ENCODE data around the gene SPEF2. TPM values are rescaled to one million over a fixed set of nuclear protein-coding genes. Genes with fewer than 3 reads are reported as not detected.

Gene SPEF2
- total RNA-seq, 1 donor from 2014 or later, result 1.1 TPM

GRCh38 chr5:35860686-35861085 lies 243.0 kb downstream of the SPEF2 start:
- DNase-seq (ENCODE audit: missing footprints) (no peak), ATAC-seq (no peak)
- intact Hi-C loops (cut with DNase I), result no loop called here

- DNase-seq (ENCODE audit: missing footprints) (no peak), ATAC-seq (no peak)
- intact Hi-C loops (cut with DNase I), result no loop called here
Observed at GRCh38 chr5:35861718-35862117, 244.1 kb downstream of the SPEF2 start.

GRCh38 chr5:35862126-35862525 lies 244.5 kb downstream of the SPEF2 start:
- ATAC-seq, result no peak
- intact Hi-C loops (cut with DNase I), result no loop called here
- DNase-seq (ENCODE audit: missing footprints), result no peak

- ATAC-seq (no peak), DNase-seq (ENCODE audit: missing footprints) (no peak)
- intact Hi-C loops (cut with DNase I), result no loop called here
Observed at GRCh38 chr5:35863159-35863558, 245.5 kb downstream of the SPEF2 start.

Other genes starting within 250 kb of the SPEF2 start
- 0.65 TPM for gene IL7R, start 239.0 kb downstream of the SPEF2 start, total RNA-seq